A673 (cell line): ENCODE measurements around the gene ACP2.

Source experiments
- EZH2 ChIP-seq: fragments of 200-600 bp; sonication (generic); IDR thresholded peaks from 2 replicates; pipeline ENCODE4 v1.6.1; 2017; ENCODE audit warnings: borderline replicate concordance, low read depth, mild to moderate bottlenecking, mixed read lengths, antibody characterized with exemption, low read length; ENCODE audit not compliant: poor library complexity, severe bottlenecking
- TF ChIP-seq, protein P1 (sequence below): fragments of 300-800, 200-600 bp; sonication (generic); conservative IDR thresholded peaks from 2 replicates; pipeline ENCODE4 v1.5.1; 2017; ENCODE audit warnings: low read depth, mild to moderate bottlenecking, antibody characterized with exemption, low read length, moderate library complexity, mixed read lengths

DNA sequence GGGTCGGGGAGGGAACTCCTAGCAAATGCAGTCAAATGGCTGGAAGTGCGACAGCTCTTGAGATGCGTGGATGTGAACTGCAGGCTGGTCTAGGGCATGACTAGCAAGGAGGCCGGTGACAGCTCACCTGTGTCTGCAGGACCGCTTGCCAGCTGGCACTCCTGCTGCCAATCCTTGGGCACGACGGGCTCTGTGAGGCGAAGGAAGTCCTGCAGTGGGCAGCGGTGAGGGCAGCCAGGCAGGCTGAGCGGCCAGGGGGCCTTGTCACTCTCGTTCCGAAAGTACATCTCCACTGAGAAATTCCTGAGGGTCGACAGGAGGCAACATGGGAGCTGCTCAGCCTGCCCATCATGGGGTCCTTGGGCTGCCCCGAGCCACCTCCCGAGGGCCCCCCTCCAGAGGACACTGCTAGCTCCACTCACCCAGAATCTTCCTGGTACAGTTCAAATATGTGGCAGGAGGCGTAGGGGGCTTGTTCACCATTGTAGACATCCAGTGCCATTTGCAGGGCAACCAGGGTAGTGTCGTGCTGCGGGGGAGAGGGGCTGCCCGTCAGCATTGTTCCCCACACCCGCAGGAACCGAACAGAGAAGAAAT, 5.9 kb downstream of the ACP2 start:
- TF ChIP-seq, protein P1, sequence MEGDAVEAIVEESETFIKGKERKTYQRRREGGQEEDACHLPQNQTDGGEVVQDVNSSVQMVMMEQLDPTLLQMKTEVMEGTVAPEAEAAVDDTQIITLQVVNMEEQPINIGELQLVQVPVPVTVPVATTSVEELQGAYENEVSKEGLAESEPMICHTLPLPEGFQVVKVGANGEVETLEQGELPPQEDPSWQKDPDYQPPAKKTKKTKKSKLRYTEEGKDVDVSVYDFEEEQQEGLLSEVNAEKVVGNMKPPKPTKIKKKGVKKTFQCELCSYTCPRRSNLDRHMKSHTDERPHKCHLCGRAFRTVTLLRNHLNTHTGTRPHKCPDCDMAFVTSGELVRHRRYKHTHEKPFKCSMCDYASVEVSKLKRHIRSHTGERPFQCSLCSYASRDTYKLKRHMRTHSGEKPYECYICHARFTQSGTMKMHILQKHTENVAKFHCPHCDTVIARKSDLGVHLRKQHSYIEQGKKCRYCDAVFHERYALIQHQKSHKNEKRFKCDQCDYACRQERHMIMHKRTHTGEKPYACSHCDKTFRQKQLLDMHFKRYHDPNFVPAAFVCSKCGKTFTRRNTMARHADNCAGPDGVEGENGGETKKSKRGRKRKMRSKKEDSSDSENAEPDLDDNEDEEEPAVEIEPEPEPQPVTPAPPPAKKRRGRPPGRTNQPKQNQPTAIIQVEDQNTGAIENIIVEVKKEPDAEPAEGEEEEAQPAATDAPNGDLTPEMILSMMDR: no peak
- TF ChIP-seq EZH2: no peak
